GM12878 (cell line): Measurements from ENCODE around the gene GPR61. TPM values are rescaled to one million over a fixed set of nuclear protein-coding genes. Genes with fewer than 3 reads are reported as not detected.

Experiments
- ATAC-seq: fragments of 200-7000 bp; cut with Tn5 transposase; 3 replicates; pipeline ENCODE4 v1.9.1; 2020; ENCODE audit warnings: mild to moderate bottlenecking, moderate library complexity
- BruUV-seq: library from RNA; stranded (reverse); fragments of 400-500 nt; replicated peaks from 2 replicates; lab custom pipeline; 2021; lab: Mats Ljungman, UMichigan
- CTCF ChIA-PET: fragments of 300-600 bp; sonication (Branson Sonifier 250); formaldehyde crosslinking; extraction: SDS; loops from one replicate; lab custom pipeline; 2021; ENCODE audit warnings: inconsistent platforms; lab: Yijun Ruan, JAX
- POLR2A ChIA-PET: fragments of 350-600 bp; formaldehyde crosslinking; extraction: SDS; loops from one replicate; lab custom pipeline; 2021; ENCODE audit warnings: inconsistent platforms; lab: Charles Lee
- RAD21 ChIA-PET: fragments of 300-600 bp; sonication (Branson Sonifier 250); formaldehyde crosslinking; loops from one replicate; lab custom pipeline; 2023; ENCODE audit warnings: antibody characterized with exemption; ENCODE audit not compliant: unreplicated experiment; lab: Charles Lee
- SMC1A ChIA-PET: fragments of 300-600 bp; sonication (Branson Sonifier 250); formaldehyde crosslinking; loops from one replicate; lab custom pipeline; 2023; ENCODE audit not compliant: unreplicated experiment, uncharacterized antibody; lab: Charles Lee
- DNase-seq: peaks from one replicate; pipeline ENCODE4 v3.0.0-alpha.2; 2011; ENCODE audit warnings: low read depth, low spot score
- FAIRE-seq: peaks from 3 replicates; lab custom pipeline; 2011; peaks lifted over from hg19 to GRCh38; lab: Jason Lieb, UNC
- H2AFZ ChIP-seq: 2 replicates; pipeline ENCODE4 v1.6.0; 2011; ENCODE audit warnings: low read depth, low read length, control low read depth; ENCODE audit not compliant: control insufficient read depth
- H3K27ac ChIP-seq: 2 replicates; pipeline ENCODE4 v1.5.1; 2011; ENCODE audit warnings: control low read depth; ENCODE audit not compliant: control insufficient read depth, insufficient read depth
- H3K27me3 ChIP-seq, 2 experiments: replicated peaks in 1 of 2; 2 replicates each; pipeline versions ENCODE4 v1.6.0 to v1.6.1; 2011; ENCODE audit warnings: low read length in 1 of 2; ENCODE audit not compliant: control insufficient read depth in 2 of 2, insufficient read depth in 2 of 2
- H3K36me3 ChIP-seq, 2 experiments: 2 replicates each; pipeline ENCODE4 v1.5.1; 2011; ENCODE audit warnings: low read length in 1 of 2; ENCODE audit not compliant: control insufficient read depth in 2 of 2, insufficient read depth in 2 of 2
- H3K4me1 ChIP-seq: 2 replicates; pipeline ENCODE4 v1.6.1; 2011; ENCODE audit warnings: mild to moderate bottlenecking, low read length, moderate library complexity, mixed read lengths; ENCODE audit not compliant: control insufficient read depth, insufficient read depth
- H3K4me2 ChIP-seq: 2 replicates; pipeline ENCODE4 v1.6.0; 2011; ENCODE audit warnings: control low read depth; ENCODE audit not compliant: control insufficient read depth, insufficient read depth
- H3K4me3 ChIP-seq: fragments of 200-600 bp; sonication (generic); 2 replicates; pipeline ENCODE4 v1.5.1; 2016
- H3K79me2 ChIP-seq: 2 replicates; pipeline ENCODE4 v1.6.0; 2011; ENCODE audit warnings: low read length; ENCODE audit not compliant: control insufficient read depth, insufficient read depth
- H3K9ac ChIP-seq: 2 replicates; pipeline ENCODE4 v1.8.0; 2011; ENCODE audit warnings: low read length, control low read depth, mixed read lengths; ENCODE audit not compliant: control insufficient read depth, insufficient read depth
- H3K9me3 ChIP-seq: replicated peaks from 3 replicates; pipeline ENCODE4 v1.5.1; 2011; ENCODE audit warnings: mild to moderate bottlenecking, low read length; ENCODE audit not compliant: control insufficient read depth, insufficient read depth
- H4K20me1 ChIP-seq: 2 replicates; pipeline ENCODE4 v1.6.0; 2011; ENCODE audit not compliant: control insufficient read depth, insufficient read depth
- BACH1 ChIP-seq: fragments of 450-650 bp; IDR thresholded peaks from 2 replicates; pipeline ENCODE4 v1.6.1; 2017; ENCODE audit warnings: mild to moderate bottlenecking, borderline replicate concordance
- BHLHE40 ChIP-seq, 2 experiments: fragments of 450-650 bp in 1 of 2; IDR thresholded peaks; 2 replicates each; pipeline ENCODE4 v1.6.1; 2011 to 2017; ENCODE audit warnings: low read depth in 2 of 2, borderline replicate concordance in 1 of 2, improper control_type of control experiment in 1 of 2, low read length in 1 of 2, mild to moderate bottlenecking in 1 of 2
- CBFB ChIP-seq: IDR thresholded peaks from 2 replicates; pipeline ENCODE4 v1.6.1; 2016; ENCODE audit warnings: antibody characterized with exemption, low read depth
- EZH2 ChIP-seq: IDR thresholded peaks from 2 replicates; pipeline ENCODE4 v1.6.1; 2012; ENCODE audit warnings: low read depth, mild to moderate bottlenecking, control low read depth, inconsistent platforms, low read length, borderline replicate concordance; ENCODE audit not compliant: control insufficient read depth
- GABPA ChIP-seq: IDR thresholded peaks from 2 replicates; pipeline ENCODE4 v1.6.1; 2014; ENCODE audit warnings: antibody characterized with exemption, low read depth, mild to moderate bottlenecking, inconsistent platforms
- JUNB ChIP-seq: IDR thresholded peaks from 2 replicates; pipeline ENCODE4 v1.6.1; 2016; ENCODE audit warnings: antibody characterized with exemption, mild to moderate bottlenecking
- RELA ChIP-seq: fragments of 450-650 bp; IDR thresholded peaks from 2 replicates; pipeline ENCODE4 v1.8.0; 2014; ENCODE audit warnings: borderline replicate concordance; ENCODE audit not compliant: partially characterized antibody
- SIN3A ChIP-seq: IDR thresholded peaks from 2 replicates; pipeline ENCODE4 v1.6.1; 2012; ENCODE audit warnings: low read depth, low read length, improper control_type of control experiment
- STAT1 ChIP-seq: fragments of 450-650 bp; conservative IDR thresholded peaks from 2 replicates; pipeline ENCODE4 v1.6.1; 2014; ENCODE audit warnings: antibody characterized with exemption, mild to moderate bottlenecking
- WGBS: methylation state at CpG from one replicate; pipeline ENCODE4 v1.1.6; 2016; ENCODE audit warnings: low lambda C conversion rate; ENCODE audit not compliant: insufficient replicate concordance, insufficient coverage; ENCODE audit errors: missing lambda C conversion rate; 5-methylcytosine and 5-hydroxymethylcytosine counted together
- in situ Hi-C: fragments of 300-500 bp; cut with MboI; formaldehyde crosslinking; loops from 9 replicates; pipeline ENCODE4 v1.14.3; 2018; ENCODE audit warnings: mixed read lengths
- intact Hi-C: fragments of 100-400 bp; cut with micrococcal nuclease; formaldehyde crosslinking; loops from one replicate; pipeline ENCODE4 v1.14.2; 2022; ENCODE audit not compliant: unreplicated experiment
- polyA plus RNA-seq, 11 experiments: library from polyadenylated mRNA; depleted of rRNA in 4 of 11; unstranded in 6 of 11; stranded (reverse) in 5 of 11; fragments of >200 nt; fragmentation: Nextera tagmentation in 4 of 11; fragmentation: Illumina TruSeq in 1 of 11; extraction: Ambion mirVana in 4 of 11; extraction: Trizol in 1 of 11; gene quantifications; 1 replicate in 1 of 11; 2 replicates in 10 of 11; pipeline versions ENCODE4 v1.2.1 to v1.2.3, GENCODE V29; 2011 to 2016; ENCODE audit warnings: inconsistent platforms in 2 of 11, missing spikeins in 2 of 11, low read depth in 1 of 11
- total RNA-seq, 4 experiments: library from RNA; depleted of rRNA in 3 of 4; stranded (reverse); fragments of >200 nt in 3 of 4; fragmentation: Illumina TruSeq in 1 of 4; extraction: Trizol in 1 of 4; gene quantifications; 2 replicates each; pipeline versions ENCODE4 v1.2.1 to v1.2.3, GENCODE V29; 2013 to 2021
- TF ChIP-seq, protein P1 (sequence below): fragments of 450-650 bp; IDR thresholded peaks from 2 replicates; pipeline ENCODE4 v1.6.1; 2017; ENCODE audit warnings: low read depth, mild to moderate bottlenecking, moderate library complexity
- TF ChIP-seq, protein P2 (sequence below): fragments of 150-350 bp; IDR thresholded peaks from 2 replicates; pipeline ENCODE4 v1.6.1; 2014; ENCODE audit warnings: mild to moderate bottlenecking, low read depth, low read length
- TF ChIP-seq, protein P3 (sequence below): IDR thresholded peaks from 2 replicates; pipeline ENCODE4 v1.6.1; 2011; ENCODE audit warnings: low read depth, mild to moderate bottlenecking, low read length, moderate library complexity, borderline replicate concordance; ENCODE audit errors: extremely low read depth
- TF ChIP-seq, protein P4 (sequence below): IDR thresholded peaks from 2 replicates; pipeline ENCODE4 v1.6.1; 2012; ENCODE audit warnings: low read depth, low read length, improper control_type of control experiment
- TF ChIP-seq, protein P5 (sequence below): IDR thresholded peaks from 2 replicates; pipeline ENCODE4 v1.6.1; 2011; ENCODE audit warnings: borderline replicate concordance, low read depth, mild to moderate bottlenecking, moderate library complexity, low read length; ENCODE audit not compliant: insufficient read depth, poor library complexity, severe bottlenecking

GPR61 gene
- total and polyA plus RNA-seq, 10 of the 15 experiments (the other 5 are each of a cell fraction or from before 2014, with no cell fraction given), result 0.19 to 1.1 (median 0.35) TPM; not detected in 2

DNA sequence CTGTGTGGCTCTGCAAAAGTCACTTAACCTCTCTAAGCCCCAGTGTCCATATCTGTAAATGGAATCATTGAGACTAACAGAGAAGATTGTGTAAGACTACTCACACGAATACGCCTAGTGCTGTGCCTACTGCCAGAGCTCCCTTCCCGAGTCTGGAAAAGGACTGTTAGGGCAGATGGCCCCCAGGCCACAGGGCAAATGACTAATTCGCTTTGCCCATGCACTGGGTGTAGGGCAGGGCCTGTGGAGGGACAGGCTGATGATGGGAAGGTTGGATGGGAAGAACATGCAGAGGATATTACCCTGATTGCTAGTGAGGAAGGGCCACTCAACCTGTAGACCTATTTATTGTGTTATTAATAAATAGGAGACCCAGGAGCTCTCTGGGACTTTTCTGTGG lies 4.2 kb upstream of the GPR61 start:
- intact Hi-C loops, result no loop called here
- TF ChIP-seq JUNB, result no peak
- no peak for TF ChIP-seq RELA
- TF ChIP-seq, protein P1, sequence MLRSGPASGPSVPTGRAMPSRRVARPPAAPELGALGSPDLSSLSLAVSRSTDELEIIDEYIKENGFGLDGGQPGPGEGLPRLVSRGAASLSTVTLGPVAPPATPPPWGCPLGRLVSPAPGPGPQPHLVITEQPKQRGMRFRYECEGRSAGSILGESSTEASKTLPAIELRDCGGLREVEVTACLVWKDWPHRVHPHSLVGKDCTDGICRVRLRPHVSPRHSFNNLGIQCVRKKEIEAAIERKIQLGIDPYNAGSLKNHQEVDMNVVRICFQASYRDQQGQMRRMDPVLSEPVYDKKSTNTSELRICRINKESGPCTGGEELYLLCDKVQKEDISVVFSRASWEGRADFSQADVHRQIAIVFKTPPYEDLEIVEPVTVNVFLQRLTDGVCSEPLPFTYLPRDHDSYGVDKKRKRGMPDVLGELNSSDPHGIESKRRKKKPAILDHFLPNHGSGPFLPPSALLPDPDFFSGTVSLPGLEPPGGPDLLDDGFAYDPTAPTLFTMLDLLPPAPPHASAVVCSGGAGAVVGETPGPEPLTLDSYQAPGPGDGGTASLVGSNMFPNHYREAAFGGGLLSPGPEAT, result no peak
- TF ChIP-seq, protein P2, sequence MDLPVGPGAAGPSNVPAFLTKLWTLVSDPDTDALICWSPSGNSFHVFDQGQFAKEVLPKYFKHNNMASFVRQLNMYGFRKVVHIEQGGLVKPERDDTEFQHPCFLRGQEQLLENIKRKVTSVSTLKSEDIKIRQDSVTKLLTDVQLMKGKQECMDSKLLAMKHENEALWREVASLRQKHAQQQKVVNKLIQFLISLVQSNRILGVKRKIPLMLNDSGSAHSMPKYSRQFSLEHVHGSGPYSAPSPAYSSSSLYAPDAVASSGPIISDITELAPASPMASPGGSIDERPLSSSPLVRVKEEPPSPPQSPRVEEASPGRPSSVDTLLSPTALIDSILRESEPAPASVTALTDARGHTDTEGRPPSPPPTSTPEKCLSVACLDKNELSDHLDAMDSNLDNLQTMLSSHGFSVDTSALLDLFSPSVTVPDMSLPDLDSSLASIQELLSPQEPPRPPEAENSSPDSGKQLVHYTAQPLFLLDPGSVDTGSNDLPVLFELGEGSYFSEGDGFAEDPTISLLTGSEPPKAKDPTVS, result no peak
- TF ChIP-seq, protein P3, sequence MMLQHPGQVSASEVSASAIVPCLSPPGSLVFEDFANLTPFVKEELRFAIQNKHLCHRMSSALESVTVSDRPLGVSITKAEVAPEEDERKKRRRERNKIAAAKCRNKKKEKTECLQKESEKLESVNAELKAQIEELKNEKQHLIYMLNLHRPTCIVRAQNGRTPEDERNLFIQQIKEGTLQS, result no peak
- no peak for TF ChIP-seq GABPA
- no peak for TF ChIP-seq CBFB
- TF ChIP-seq, protein P4, sequence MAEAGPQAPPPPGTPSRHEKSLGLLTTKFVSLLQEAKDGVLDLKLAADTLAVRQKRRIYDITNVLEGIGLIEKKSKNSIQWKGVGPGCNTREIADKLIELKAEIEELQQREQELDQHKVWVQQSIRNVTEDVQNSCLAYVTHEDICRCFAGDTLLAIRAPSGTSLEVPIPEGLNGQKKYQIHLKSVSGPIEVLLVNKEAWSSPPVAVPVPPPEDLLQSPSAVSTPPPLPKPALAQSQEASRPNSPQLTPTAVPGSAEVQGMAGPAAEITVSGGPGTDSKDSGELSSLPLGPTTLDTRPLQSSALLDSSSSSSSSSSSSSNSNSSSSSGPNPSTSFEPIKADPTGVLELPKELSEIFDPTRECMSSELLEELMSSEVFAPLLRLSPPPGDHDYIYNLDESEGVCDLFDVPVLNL, result no peak
- TF ChIP-seq SIN3A, result no peak
- TF ChIP-seq BHLHE40 (IDR thresholded peaks at IDR 0.05; ENCODE audit: borderline replicate concordance in 1 of 2, low read depth in 2 of 2, low read length in 1 of 2), result no peak
- TF ChIP-seq STAT1, result no peak
- TF ChIP-seq, protein P5, sequence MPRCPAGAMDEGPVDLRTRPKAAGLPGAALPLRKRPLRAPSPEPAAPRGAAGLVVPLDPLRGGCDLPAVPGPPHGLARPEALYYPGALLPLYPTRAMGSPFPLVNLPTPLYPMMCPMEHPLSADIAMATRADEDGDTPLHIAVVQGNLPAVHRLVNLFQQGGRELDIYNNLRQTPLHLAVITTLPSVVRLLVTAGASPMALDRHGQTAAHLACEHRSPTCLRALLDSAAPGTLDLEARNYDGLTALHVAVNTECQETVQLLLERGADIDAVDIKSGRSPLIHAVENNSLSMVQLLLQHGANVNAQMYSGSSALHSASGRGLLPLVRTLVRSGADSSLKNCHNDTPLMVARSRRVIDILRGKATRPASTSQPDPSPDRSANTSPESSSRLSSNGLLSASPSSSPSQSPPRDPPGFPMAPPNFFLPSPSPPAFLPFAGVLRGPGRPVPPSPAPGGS, result no peak
- no peak for TF ChIP-seq EZH2
- no peak for TF ChIP-seq BACH1

More for the DNA sequence above, 4.2 kb upstream of the GPR61 start:
- no peak overlapping the region for H3K27ac ChIP-seq
- no TSS peak for BruUV-seq
- H3K9ac ChIP-seq, result no peak overlapping the region
- ATAC-seq (no peak), DNase-seq (no peak), FAIRE-seq (no peak)
- no peaks in the 10 kb centered on the region for H3K27me3 ChIP-seq
- no peak overlapping the region for H3K4me2 ChIP-seq
- POLR2A ChIA-PET, result no interaction called here
- no peaks in the 10 kb centered on the region for H4K20me1 ChIP-seq
- H3K9me3 ChIP-seq, result no peaks in the 10 kb centered on the region
- SMC1A ChIA-PET, result interaction anchor here (0.6 to 10.3 kb wide), 5 partner anchors 10 to 370 kb away, joined by 3 to 431 read pairs (median 4); partner anchors contain the start of gene CYB561D1
- RAD21 ChIA-PET, result interaction anchor here (0.9 to 10.3 kb wide), 4 partner anchors 11 to 239 kb away, joined by 4 to 422 read pairs (median 4); partner anchors contain the start of gene CYB561D1
- H3K4me1 ChIP-seq, result peaks cover 6% of the 10 kb centered on the region
- in situ Hi-C loops, result no loop called here
- CTCF ChIA-PET, result interaction anchor here (0.9 to 21.3 kb wide), 6 partner anchors 8 to 259 kb away, joined by 3 to 1280 read pairs (median 6); partner anchors contain the start of genes AMIGO1, CYB561D1 and SORT1
- no peaks in the 10 kb centered on the region for H3K36me3 ChIP-seq
- no peaks in the 10 kb centered on the region for H3K79me2 ChIP-seq
- whole genome bisulfite sequencing, result 50% methylated on average over 4 of the region's 4 CpGs
- no peak overlapping the region for H2AFZ ChIP-seq
- H3K4me3 ChIP-seq, result no peak overlapping the region
